MV-4-11 (cell line): Measurements from ENCODE around the gene LEFTY2.
"Not testable (repeated sequence)": the region's sequence is repeated elsewhere in the genome, so short reads cannot be mapped to it uniquely, and the experiment has no call there.

ENCODE experiments used
- DNase-seq: peaks from one replicate; lab custom pipeline; 2025; lab: John Stamatoyannopoulos, UW

LEFTY2 gene

GRCh38 chr1:225941187-225941941 is at the start of gene LEFTY2:
TSS of gene LEFTY2 (minus strand) at chr1:225941220. CDS start at chr1:225941140, 80 bp downstream.
- DNase-seq: no peak

GRCh38 chr1:225987491-225988316 is 46.7 kb upstream of the LEFTY2 start:
- DNase-seq: peak; percentile 48

- no peak for DNase-seq
These were observed 40.7 kb upstream of the LEFTY2 start for GRCh38 chr1:225981714-225982113.

- DNase-seq: no peak
These were observed 39.2 kb upstream of the LEFTY2 start for GRCh38 chr1:225980005-225980836.

DNA sequence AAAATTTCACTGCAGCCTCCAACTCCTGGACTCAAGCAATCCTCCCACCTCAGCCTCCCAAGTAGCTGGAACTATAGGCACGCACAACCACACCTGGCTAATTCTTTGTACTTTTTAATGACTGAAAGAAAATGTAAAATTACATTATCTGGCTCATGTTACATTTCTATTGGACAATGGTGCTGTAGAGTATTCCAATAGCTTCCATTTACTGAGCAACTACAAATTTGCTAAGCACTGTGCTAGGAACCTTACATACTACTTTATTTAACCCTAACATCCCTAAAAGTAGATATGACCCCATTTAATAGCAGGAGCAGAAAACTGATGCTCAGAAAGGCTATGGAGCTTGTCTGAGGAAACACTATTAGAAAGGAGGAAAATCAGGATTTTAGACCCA is 38.4 kb upstream of the LEFTY2 start:
- no peak for DNase-seq

- no peak for DNase-seq
These were observed 37.1 kb upstream of the LEFTY2 start for GRCh38 chr1:225977937-225978748.

- DNase-seq: not testable (repeated sequence)
These were observed 34.1 kb upstream of the LEFTY2 start for GRCh38 chr1:225975146-225975545.

DNA sequence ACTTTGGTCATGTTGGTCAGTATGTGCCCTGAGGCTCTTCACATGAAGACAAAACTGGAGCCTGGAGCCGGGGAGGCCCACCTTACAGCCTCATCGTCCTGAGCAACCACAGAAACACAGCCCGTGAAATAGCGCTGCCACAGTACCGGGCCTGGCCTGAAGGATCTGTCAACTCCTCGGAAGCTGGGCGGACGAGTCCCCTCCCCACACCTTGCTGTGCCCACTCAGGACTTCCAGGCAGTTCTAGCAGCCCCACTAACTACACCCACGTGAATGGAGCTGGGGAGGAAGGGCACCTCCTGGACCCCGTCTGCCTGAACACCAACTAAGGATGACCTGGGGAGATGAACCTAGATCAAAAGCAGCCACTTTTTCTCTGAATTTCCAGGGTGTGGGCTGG is 33.4 kb upstream of the LEFTY2 start:
- no peak for DNase-seq

GRCh38 chr1:225973158-225973557 is 32.1 kb upstream of the LEFTY2 start:
- DNase-seq: no peak

DNA sequence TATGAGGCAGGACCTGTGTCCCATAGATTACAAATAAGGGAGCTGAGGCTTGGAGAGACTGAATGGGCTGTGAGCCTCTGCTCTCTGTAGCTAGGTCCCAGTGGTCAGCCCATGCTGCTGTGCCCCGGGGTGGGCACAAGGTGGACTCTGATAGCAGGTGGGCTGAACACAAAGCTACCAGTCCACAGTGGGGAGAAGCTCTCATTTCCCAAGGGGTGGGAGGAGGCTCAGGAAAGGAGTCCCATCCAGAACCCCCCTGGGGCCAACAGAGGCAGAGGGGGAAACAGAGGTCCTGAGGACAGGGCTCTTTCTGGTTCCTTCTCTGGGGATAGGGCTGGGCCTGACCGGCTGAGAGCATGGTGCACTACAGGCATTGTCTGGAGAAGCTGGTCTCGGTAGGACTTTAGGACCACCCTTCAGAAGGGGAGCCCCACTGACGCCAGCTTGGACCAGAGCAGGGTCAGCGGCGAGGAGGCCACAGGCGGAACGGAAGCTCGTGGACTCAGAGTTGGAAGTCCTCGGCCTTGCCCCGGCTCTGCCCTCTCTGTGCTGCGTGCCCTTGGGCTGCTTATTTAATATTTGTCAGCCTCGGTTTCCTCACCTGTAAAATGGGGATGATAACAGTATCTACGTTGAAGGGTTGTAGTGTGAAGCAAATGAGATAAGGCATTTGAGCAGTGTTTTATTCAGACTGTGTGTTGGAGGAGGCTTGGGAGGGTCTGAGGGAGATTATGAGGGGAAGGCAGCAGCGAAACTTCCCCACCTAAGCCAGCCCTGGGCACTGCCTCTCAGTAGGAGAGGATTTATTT is 31.5 kb upstream of the LEFTY2 start:
- DNase-seq: no peak

DNA sequence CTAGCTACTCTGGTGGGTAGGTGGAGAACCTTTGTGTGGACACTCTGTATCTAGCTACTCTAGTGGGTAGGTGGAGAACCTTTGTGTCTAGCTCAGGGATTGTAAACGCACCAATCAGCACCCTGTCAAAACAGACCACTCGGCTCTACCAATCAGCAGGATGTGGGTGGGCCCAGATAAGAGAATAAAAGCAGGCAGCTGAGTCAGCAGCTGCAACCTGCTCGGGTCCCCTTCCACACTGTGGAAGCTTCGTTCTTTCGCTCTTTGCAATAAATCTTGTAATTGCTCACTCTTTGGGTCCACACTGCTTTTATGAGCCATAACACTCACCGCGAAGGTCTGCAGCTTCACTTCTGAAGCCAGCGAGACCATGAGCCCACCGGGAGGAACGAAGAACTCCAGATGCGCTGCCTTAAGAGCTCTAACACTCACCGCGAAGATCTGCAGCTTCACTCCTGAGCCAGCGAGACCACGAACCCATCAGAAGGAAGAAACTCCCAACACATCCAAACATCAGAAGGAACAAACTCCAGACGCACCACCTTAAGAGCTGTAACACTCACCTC is 29.7 kb upstream of the LEFTY2 start:
- DNase-seq: not testable (repeated sequence)

GRCh38 chr1:225969751-225970150 is 28.7 kb upstream of the LEFTY2 start:
- not testable (repeated sequence) for DNase-seq

GRCh38 chr1:225965231-225965630 is 24.2 kb upstream of the LEFTY2 start:
- DNase-seq: no peak

- DNase-seq: no peak
These were observed 22.9 kb upstream of the LEFTY2 start for GRCh38 chr1:225963735-225964530.

- DNase-seq: no peak
These were observed 21.5 kb upstream of the LEFTY2 start for GRCh38 chr1:225962440-225962975.

DNA sequence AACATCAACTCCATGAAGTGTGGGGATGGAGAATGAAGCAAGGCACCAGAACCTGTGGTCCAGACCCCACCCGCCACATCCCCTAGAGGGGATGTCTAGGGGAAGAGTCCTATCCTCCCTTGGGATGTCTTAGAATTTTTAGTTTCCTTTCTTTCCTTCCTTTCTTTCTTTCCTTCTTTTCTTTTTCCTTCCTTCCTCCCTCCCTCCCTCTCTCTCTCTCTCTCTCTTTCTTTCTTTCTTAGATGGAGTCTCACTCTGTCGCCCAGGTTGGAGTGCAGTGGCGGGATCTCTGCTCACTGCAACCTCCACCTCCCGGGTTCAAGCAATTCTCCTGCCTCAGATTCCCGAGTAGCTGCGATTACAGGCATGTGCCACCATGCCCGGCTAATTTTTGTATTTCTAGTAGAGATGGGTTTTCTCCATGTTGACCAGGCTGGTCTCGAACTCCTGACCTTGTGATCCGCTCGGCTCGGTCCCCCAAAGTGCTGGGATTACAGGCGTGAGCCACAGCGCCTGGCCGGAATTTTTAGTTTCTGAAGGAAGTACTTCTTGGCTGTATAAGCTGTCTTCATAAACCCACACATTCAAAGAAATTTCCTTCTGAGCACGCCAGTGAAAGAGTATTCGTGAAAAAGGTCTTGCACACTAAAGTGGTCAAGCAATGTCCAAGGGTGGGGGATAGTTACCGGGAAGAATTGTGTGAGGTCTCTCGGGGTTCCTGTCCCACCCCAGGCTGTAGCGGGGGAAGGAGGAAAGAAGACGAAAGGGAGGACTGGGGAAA is 20.8 kb upstream of the LEFTY2 start:
- DNase-seq: no peak

DNA sequence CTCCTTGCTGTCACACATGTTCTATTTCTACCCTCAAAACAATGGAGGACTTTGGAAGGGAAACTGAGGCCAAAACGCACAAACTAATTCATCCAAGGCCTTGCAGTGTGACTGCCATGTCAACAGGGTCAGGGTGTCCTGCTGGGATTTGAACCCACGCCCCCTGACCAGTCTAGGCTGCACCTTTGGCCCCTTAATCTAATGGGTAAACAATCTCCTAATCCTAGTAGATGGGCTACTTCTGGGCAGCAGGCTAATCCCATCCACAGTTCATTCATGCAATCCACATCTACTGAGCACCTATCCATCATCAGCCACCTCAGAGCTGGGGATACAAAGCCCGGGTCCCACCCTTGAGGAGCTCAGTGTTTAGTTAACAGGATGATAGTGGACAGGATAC is 17.0 kb upstream of the LEFTY2 start:
- no peak for DNase-seq

DNA sequence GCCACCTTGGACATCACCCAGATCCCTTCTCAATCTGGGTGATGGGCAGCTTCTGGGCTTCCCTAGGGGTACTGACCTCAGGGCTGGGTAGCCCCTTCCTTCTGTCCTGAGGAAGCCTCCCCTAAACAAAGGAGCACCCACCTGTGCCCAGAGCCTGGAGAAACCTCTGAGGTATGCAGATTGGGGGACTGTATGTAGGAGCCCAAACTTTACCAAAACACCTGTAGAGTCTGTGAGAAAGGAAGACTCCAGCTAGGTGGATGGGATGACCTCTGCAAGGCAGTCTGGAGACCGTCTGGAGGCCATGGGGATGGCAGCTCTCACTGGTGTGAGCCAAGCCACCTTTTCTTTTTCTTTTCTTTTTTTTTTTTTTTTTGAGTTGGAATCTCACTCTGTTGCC is 13.7 kb upstream of the LEFTY2 start:
- no peak for DNase-seq
